ENCODE data around the gene HLA-DRB1.
"Not testable (repeated sequence)": the region's sequence is repeated elsewhere in the genome, so short reads cannot be mapped to it uniquely, and the experiment has no call there.

The HLA-DRB1 gene

DNA sequence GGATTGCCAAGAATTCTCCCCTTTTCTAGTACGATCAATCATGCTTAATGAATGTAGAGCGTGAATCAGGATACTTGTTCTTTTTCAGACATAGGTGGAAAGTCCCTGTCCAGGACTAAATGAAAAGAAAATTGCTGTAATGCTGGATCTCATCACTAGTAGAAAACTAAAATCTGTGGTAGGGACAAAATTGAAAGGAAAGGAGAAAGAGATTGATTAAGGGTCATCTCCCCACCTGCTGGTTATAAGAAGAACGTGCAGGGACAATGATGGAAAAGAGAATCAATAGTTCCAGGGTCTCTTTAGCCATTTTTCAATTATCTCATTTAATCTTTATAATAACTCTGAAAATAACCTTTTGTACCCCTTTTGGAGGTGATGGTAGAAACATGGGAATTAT, 18.7 kb upstream of the HLA-DRB1 start:
- no peak for DNase-seq

DNA sequence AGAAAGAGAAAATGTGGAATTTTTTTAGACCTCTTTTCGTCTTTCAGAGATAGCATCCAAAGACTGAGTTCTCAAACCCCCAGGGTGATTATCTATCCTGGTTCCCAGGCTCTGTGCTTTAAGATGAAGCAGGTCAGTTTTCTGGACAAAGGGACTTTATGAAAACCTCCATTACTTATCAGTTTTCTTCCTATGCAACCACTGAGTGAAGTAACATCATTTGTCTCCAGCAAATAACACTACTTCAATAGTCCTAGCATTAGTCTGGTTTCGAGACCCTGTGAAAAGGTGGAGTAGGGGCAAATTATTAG, 18.3 kb upstream of the HLA-DRB1 start:
- no peak for DNase-seq

- DNase-seq: no peak
Measured at GRCh38 chr6:32607263-32607987, 17.8 kb upstream of the HLA-DRB1 start.

DNA sequence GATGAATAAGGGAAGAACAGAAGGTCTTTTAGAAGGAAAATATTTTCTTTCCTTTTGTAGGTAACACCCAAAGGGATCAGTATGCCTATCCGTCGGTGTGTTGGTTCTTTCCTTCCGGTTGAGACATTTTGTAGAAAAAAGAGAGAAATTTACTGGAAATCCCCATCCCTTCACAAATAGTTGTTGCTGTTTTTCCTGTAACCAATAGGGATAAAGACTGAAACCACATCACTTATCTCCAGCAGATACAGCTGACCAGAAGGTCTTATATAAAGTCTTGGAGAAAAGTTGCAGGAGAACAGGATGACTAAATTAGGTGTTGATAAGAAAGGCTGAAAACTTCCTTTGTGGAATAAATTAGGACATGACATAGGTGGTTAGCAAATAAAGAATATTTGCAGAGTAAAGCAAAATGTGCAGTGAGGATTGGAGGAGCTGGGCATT, 14.8 kb upstream of the HLA-DRB1 start:
- peak in 1 of 2 donors; percentile 51 for DNase-seq

DNA sequence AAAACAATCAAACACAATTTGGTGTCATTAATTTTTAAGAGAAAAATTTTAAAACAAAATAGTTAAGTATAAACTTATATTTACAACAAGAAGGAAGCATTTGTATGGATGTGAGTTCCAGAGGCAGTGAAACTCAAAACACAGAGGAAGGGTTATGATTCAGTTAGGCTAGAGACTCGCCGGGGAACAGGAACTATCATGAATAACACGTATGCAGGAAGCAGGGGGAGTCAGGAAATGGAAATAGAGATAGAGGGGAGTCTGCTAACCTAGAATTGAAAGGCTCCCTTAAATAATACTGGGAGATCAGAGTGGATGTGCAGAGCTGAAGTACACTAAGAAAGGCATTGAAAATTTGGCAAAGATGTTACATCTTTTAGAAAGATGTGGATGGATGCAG, 14.2 kb upstream of the HLA-DRB1 start:
- peak in 1 of 2 donors; percentile 34 for DNase-seq

- DNase-seq: no peak
Measured at GRCh38 chr6:32603222-32603621, 13.6 kb upstream of the HLA-DRB1 start.

DNA sequence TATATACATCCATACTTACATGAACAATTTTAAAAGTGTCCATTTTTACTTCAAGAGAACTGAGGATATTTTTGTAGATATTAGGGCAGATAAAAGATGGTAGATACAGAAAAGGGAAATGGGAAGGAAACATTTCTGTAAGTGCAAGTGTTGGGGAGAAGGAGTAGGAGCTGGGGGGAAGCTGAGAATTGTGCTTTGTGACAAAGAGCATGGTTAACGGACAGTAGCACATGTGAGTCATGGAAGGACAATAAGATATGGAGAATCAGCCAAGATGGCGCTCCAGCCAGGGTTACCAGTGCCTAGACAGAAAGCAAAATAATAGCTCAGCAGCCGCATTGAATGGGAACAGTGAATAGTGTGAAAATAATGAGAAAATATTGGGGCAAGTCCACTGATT, 12.7 kb upstream of the HLA-DRB1 start:
- no peak for DNase-seq

DNA sequence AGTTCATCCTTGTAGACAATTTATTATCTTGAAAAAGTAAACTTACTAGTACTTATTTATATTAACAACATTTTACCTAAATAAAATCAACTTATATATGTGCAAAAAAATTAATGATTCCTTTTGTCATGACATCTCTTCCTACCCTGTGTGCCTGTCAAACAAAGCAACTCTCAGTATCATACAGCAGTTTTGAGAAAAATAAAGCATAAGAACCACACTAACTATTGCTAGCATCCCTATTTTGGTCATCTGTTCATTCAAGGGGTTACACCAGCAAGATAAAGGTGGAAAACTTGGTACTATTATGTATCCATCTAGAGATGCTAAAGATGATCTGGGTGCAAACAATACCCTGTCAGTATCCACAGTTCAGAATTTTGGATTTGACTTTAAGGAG, 7.4 kb upstream of the HLA-DRB1 start:
- DNase-seq: no peak

- not testable (repeated sequence) for DNase-seq
Measured at GRCh38 chr6:32590713-32591112, 1.1 kb upstream of the HLA-DRB1 start.

DNA sequence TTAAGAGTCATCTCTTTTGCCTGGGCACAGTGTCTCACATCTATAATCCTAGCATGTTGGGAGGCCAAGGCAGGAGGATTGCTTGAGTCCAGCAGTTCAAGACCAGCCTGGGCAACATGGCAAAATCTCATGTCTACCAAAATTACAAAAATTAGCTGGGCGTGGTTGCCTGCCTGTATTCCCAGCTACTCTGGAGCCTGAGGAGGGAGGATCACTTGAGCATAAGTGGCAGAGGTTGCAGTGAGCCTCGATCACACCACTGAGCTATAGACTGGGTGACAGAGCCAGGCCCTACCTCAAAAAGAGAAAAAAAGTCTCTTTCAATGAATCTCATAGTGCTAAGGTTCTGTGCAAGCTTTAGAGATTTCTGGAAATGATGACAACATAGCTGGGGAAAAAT, 1.5 kb downstream of the HLA-DRB1 start:
- DNase-seq: no peak

DNA sequence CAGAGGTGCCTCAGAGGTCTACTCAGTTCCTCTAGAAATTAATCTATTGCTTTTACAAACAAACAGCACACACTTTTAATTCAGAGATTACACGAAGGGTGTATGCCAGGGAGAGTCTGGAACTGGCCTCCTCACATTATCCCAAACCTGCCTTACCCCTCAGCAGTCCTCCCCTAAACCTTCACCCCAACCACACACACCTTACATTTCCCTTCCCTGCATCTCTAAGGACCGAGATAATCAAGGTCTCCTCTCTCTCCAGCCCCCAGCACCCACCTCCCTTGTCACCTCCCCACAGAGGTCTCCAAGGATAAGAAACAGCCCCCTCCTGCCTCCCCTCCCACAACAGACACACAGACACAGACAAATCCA, 6.1 kb downstream of the HLA-DRB1 start:
- no peak for DNase-seq

GRCh38 chr6:32581315-32582095, 8.1 kb downstream of the HLA-DRB1 start:
- DNase-seq: no peak

- no peak for DNase-seq
Measured at GRCh38 chr6:32580593-32580992, 9.1 kb downstream of the HLA-DRB1 start.

DNA sequence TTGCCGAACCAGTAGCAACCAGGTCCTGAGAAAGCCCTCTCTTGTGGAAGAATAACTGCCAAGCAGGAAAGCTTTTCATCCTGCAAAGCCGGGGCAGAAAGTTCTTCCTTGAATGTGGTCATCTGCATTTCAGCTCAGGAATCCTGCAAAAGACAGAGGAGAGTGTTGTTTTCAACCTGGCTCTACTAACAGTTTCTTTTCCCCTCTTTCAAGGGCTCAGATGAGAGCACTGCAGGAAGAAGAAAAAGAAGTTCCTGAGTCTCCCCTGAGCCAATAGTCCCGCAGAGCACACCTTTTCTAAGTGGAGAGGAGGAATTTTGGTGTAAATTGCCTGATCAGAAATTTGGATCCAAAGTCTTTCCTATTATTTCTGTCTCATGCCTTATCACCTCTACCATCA, 10.7 kb downstream of the HLA-DRB1 start:
- DNase-seq: no peak

DNA sequence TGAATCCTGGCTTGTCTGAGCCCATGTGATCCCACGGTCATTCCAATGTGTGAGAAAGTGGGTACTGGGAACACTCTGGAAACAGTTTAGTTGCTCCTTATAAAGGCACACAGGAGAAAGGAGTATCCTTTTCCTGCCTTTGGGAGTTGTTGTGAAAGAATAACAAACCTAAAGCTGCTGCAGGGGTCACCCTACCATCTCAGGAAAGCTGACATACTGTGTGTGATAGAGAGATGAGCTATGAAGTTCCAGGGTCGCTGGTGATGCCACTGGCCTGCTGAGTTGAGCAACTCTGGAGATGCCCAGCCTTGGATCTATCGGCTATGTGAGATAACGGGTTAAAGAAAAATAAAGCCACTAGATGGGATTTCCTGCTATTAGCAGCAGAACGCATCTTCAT, 12.2 kb downstream of the HLA-DRB1 start:
- not testable (repeated sequence) for DNase-seq

DNA sequence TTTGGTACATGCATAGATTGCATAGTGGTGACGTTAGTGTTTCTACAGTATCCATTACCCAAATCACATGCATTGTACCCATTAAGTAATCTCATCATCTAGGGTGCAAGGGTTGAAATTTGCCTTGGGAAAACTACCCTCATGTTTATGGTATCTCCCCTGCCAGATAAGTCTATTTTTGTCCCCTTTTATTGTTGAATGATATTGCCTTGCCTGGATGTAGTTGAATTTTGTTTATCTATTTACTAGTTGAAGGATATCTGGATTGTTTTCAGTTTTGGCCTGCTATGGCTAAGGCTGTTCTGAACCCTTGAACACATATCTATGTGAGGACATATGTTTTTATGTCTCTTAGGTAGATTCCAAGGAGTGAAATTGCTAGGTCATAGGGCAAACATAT, 13.4 kb downstream of the HLA-DRB1 start:
- no peak for DNase-seq

DNA sequence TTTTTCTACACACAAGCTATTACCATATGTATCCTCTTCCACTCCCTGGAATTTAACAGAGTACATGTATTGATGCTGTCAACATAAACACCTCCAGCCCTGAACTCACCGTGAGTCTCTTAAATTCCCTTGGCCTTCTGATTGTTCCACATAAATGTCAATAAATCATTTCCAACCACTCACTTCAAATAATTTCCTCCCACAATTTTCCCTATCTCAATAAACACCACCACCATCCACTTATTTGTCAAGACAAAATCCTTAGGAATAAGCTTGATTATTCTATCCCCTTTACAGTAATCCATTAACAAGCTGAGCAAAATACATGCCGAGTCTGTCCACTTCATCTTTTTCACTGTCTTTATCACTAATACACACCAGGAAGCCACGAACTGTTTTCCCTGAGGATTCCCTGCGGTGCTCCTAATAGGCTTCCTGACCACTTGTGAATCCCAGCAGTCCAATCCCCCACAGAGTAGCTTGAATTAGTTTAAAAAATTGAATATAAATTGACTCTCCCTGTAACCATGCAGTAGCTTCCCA, 19.2 kb downstream of the HLA-DRB1 start:
- no peak for DNase-seq

- DNase-seq: peak in 1 of 2 donors; percentile 8
Measured at GRCh38 chr6:32568561-32568960, 21.1 kb downstream of the HLA-DRB1 start.

- DNase-seq: no peak
Measured at GRCh38 chr6:32566957-32567356, 22.7 kb downstream of the HLA-DRB1 start.

GRCh38 chr6:32565511-32565910, 24.1 kb downstream of the HLA-DRB1 start:
- DNase-seq: no peak

DNA sequence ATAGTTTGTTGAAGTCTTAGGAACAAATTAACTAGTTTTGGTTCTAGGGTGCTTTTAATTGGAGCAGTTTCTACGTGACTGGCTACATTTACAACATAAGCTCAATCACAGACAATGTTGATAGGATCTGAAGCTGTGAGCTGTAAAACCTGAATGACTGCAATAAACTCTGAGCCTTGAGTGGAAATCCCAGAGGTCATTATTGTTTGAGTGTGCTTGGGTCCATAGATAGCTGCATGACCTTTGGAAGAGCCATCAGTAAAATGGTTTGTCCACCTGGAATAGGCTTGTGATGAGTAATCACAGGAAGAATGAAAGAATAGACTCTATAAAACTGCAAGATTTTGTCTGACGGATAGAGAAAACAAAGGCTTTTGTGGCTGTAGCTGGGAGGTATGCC, 26.7 kb downstream of the HLA-DRB1 start:
- no peak for DNase-seq

GRCh38 chr6:32559747-32560146, 29.9 kb downstream of the HLA-DRB1 start:
- no peak for DNase-seq

DNA sequence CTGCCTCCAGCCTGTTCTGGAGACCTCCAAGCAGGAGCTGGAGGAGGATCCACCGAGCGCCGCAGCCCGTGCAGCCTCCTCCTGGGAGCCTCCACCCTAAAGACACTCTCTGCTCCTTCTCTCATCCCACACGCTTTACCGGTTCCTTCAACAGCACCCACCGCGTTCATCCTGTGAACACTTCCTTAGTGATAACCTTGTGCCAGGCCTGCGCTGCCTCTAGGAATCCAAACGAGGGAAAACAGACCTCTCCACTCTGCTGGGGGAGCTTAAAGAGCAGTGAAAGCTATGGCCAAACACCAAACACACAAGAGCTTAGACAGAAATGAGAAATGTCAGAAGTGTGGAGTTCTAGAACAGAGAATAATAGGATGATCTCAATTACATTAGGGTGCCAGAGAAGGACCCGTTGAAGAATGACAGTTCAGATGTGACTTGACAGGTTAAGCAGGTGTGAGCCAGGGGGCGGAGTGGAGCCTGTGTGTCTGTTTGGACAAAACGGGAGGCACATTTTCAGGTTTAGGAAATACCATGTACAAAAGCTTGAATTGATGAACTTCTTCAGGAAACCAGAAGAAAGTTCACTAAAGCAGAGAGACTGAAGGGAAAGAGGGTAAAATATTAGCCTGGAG, 31.1 kb downstream of the HLA-DRB1 start:
- no peak for DNase-seq

Data from bone marrow (tissue), 2 donors.